ENCODE measurements around the gene CLIC6.

Gene CLIC6

GRCh38 chr21:34679051-34679450 lies 10.3 kb downstream of the CLIC6 start:
- no peak overlapping the region for H4K8ac ChIP-seq (ENCODE audit: low read depth, low read length)
- H3K9ac ChIP-seq (ENCODE audit: low read length), result no peak overlapping the region
- H3K36me3 ChIP-seq (ENCODE audit: control insufficient read depth in 1 of 2, insufficient read depth in 2 of 2, low read length in 2 of 2), result peaks cover 0 to 2% of the 10 kb centered on the region in 2 experiments
- no peaks in the 10 kb centered on the region for H3K4me1 ChIP-seq (ENCODE audit: control insufficient read depth in 1 of 2, insufficient read depth in 2 of 2, low read length in 2 of 2)
- H3K79me1 ChIP-seq (ENCODE audit: low read length), result no peaks in the 10 kb centered on the region
- no CpG with 5 or more reads among the region's 5 CpGs for WGBS (ENCODE audit: extremely low coverage, insufficient coverage, insufficient read length)
- H3K18ac ChIP-seq (ENCODE audit: low read length), result no peak overlapping the region
- no peak overlapping the region for H3K4me3 ChIP-seq (ENCODE audit: low read depth, low read length)
- no peak overlapping the region for H3K4ac ChIP-seq (ENCODE audit: low read depth, low read length)
- H3K14ac ChIP-seq (ENCODE audit: low read length), result no peak overlapping the region
- no peaks in the 10 kb centered on the region for H3K79me2 ChIP-seq (ENCODE audit: control insufficient read depth, insufficient read depth, low read length, poor library complexity)
- H3K27me3 ChIP-seq (ENCODE audit: insufficient read depth, low read length), result no peaks in the 10 kb centered on the region
- H2AFZ ChIP-seq (ENCODE audit: insufficient read depth, low read length, poor library complexity), result no peak overlapping the region
- H2BK120ac ChIP-seq (ENCODE audit: insufficient read depth, low read length, poor library complexity), result no peak overlapping the region
- H3K4me2 ChIP-seq (ENCODE audit: low read length), result no peak overlapping the region
- no peak for DNase-seq
- H4K91ac ChIP-seq (ENCODE audit: low read depth, low read length), result no peak overlapping the region
- no peak overlapping the region for H2AK5ac ChIP-seq (ENCODE audit: low read length)
- peaks cover 6% of the 10 kb centered on the region for H3K9me3 ChIP-seq (ENCODE audit: insufficient read depth, low read depth, low read length)
- H4K12ac ChIP-seq (ENCODE audit: low read depth, low read length), result no peak overlapping the region
- H3K23ac ChIP-seq (ENCODE audit: low read length), result no peak overlapping the region
- H2BK12ac ChIP-seq (ENCODE audit: low read length), result no peak overlapping the region
- H2BK5ac ChIP-seq (ENCODE audit: low read depth, low read length, poor library complexity), result no peak overlapping the region
- H3K27ac ChIP-seq (ENCODE audit: low read depth, low read length), result no peak overlapping the region

- H2BK120ac ChIP-seq (ENCODE audit: insufficient read depth, low read length, poor library complexity), result no peak overlapping the region
- no peak overlapping the region for H3K4me2 ChIP-seq (ENCODE audit: low read length)
- no peaks in the 10 kb centered on the region for H3K4me1 ChIP-seq (ENCODE audit: control insufficient read depth in 1 of 2, insufficient read depth in 2 of 2, low read length in 2 of 2)
- DNase-seq, result no peak
- H3K27me3 ChIP-seq (ENCODE audit: insufficient read depth, low read length), result no peaks in the 10 kb centered on the region
- H2AFZ ChIP-seq (ENCODE audit: insufficient read depth, low read length, poor library complexity), result no peak overlapping the region
- no CpG with 5 or more reads among the region's 2 CpGs for WGBS (ENCODE audit: extremely low coverage, insufficient coverage, insufficient read length)
- H3K18ac ChIP-seq (ENCODE audit: low read length), result no peak overlapping the region
- H3K4ac ChIP-seq (ENCODE audit: low read depth, low read length), result no peak overlapping the region
- no peak overlapping the region for H2AK5ac ChIP-seq (ENCODE audit: low read length)
- no peak overlapping the region for H2BK12ac ChIP-seq (ENCODE audit: low read length)
- no peak overlapping the region for H4K12ac ChIP-seq (ENCODE audit: low read depth, low read length)
- no peaks in the 10 kb centered on the region for H3K79me1 ChIP-seq (ENCODE audit: low read length)
- no peak overlapping the region for H4K8ac ChIP-seq (ENCODE audit: low read depth, low read length)
- peaks cover 4% of the 10 kb centered on the region for H3K9me3 ChIP-seq (ENCODE audit: insufficient read depth, low read depth, low read length)
- H3K23ac ChIP-seq (ENCODE audit: low read length), result no peak overlapping the region
- H3K79me2 ChIP-seq (ENCODE audit: control insufficient read depth, insufficient read depth, low read length, poor library complexity), result no peaks in the 10 kb centered on the region
- no peak overlapping the region for H4K91ac ChIP-seq (ENCODE audit: low read depth, low read length)
- no peak overlapping the region for H2BK5ac ChIP-seq (ENCODE audit: low read depth, low read length, poor library complexity)
- no peak overlapping the region for H3K9ac ChIP-seq (ENCODE audit: low read length)
- H3K4me3 ChIP-seq (ENCODE audit: low read depth, low read length), result no peak overlapping the region
- H3K14ac ChIP-seq (ENCODE audit: low read length), result no peak overlapping the region
- peaks cover 0 to 2% of the 10 kb centered on the region in 2 experiments for H3K36me3 ChIP-seq (ENCODE audit: control insufficient read depth in 1 of 2, insufficient read depth in 2 of 2, low read length in 2 of 2)
- H3K27ac ChIP-seq (ENCODE audit: low read depth, low read length), result no peak overlapping the region
Observed at GRCh38 chr21:34684174-34684876, 15.5 kb downstream of the CLIC6 start.

DNA sequence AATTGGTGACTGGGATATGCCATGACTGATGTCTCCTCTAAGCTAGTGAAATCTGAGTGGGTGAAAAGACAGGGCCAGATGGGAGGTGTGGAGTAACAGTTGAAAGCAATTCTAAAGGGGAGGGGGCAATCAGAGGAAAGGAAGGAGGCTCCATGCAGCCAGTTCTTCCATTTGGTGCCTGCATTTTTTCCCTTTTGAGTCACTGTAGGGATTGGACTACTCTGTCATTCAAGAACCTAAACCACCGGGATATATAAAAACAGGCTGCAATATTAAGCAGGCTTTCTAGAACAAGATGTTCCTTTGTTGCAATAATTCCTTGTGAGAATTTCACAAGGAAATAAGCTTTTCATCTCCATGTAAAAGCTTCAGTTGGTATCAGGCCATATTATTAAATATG lies 18.3 kb downstream of the CLIC6 start:
- Histone ChIP-seq H2AK5ac (ENCODE audit: low read length) (no peak overlapping the region), H2AFZ (ENCODE audit: insufficient read depth, low read length, poor library complexity) (no peak overlapping the region), H3K23ac (ENCODE audit: low read length) (no peak overlapping the region), H3K4me3 (ENCODE audit: low read depth, low read length) (no peak overlapping the region), H3K27ac (ENCODE audit: low read depth, low read length) (no peak overlapping the region), H2BK12ac (ENCODE audit: low read length) (no peak overlapping the region), H4K12ac (ENCODE audit: low read depth, low read length) (no peak overlapping the region), H3K79me2 (ENCODE audit: control insufficient read depth, insufficient read depth, low read length, poor library complexity) (no peaks in the 10 kb centered on the region), H2BK120ac (ENCODE audit: insufficient read depth, low read length, poor library complexity) (no peak overlapping the region), H3K9ac (ENCODE audit: low read length) (no peak overlapping the region), H3K9me3 (ENCODE audit: insufficient read depth, low read depth, low read length) (no peaks in the 10 kb centered on the region), H3K4me2 (ENCODE audit: low read length) (no peak overlapping the region), H2BK5ac (ENCODE audit: low read depth, low read length, poor library complexity) (no peak overlapping the region), H3K27me3 (ENCODE audit: insufficient read depth, low read length) (no peaks in the 10 kb centered on the region), H3K14ac (ENCODE audit: low read length) (no peak overlapping the region), H3K79me1 (ENCODE audit: low read length) (no peaks in the 10 kb centered on the region), H3K36me3 (ENCODE audit: control insufficient read depth in 1 of 2, insufficient read depth in 2 of 2, low read length in 2 of 2) (no peaks in the 10 kb centered on the region), H4K91ac (ENCODE audit: low read depth, low read length) (no peak overlapping the region), H3K4ac (ENCODE audit: low read depth, low read length) (no peak overlapping the region), H3K18ac (ENCODE audit: low read length) (no peak overlapping the region), H4K8ac (ENCODE audit: low read depth, low read length) (no peak overlapping the region), H3K4me1 (ENCODE audit: control insufficient read depth in 1 of 2, insufficient read depth in 2 of 2, low read length in 2 of 2) (peaks cover 6 to 7% of the 10 kb centered on the region in 2 experiments)
- DNase-seq, result no peak
- WGBS (ENCODE audit: extremely low coverage, insufficient coverage, insufficient read length), result no CpG with 5 or more reads among the region's 1 CpG

DNA sequence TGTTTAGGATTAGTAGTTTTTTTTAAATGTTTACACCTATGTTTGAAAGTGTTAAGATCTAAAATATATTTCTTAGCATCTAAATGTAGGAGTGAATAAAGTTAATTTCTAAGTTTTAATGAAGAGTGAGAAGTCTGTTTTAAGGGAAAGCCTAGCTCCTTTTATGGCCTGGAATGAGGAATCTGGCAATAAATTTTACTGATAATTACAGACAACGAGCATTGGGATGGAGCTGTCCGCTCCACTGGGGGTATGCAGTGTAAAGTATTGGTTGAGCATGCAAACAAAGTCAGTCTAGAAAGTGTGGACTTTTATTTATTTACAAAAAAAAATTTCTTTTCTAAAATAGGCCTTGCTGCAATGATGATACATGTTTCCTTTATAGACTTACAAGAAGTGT lies 19.0 kb downstream of the CLIC6 start:
- Histone ChIP-seq H3K27me3 (ENCODE audit: insufficient read depth, low read length) (no peaks in the 10 kb centered on the region), H3K36me3 (ENCODE audit: control insufficient read depth in 1 of 2, insufficient read depth in 2 of 2, low read length in 2 of 2) (no peaks in the 10 kb centered on the region), H2AK5ac (ENCODE audit: low read length) (no peak overlapping the region), H3K14ac (ENCODE audit: low read length) (no peak overlapping the region), H2BK5ac (ENCODE audit: low read depth, low read length, poor library complexity) (no peak overlapping the region), H3K9ac (ENCODE audit: low read length) (no peak overlapping the region), H3K4ac (ENCODE audit: low read depth, low read length) (no peak overlapping the region), H3K27ac (ENCODE audit: low read depth, low read length) (no peak overlapping the region), H4K8ac (ENCODE audit: low read depth, low read length) (no peak overlapping the region), H2AFZ (ENCODE audit: insufficient read depth, low read length, poor library complexity) (no peak overlapping the region), H2BK12ac (ENCODE audit: low read length) (no peak overlapping the region), H3K9me3 (ENCODE audit: insufficient read depth, low read depth, low read length) (no peaks in the 10 kb centered on the region), H3K79me2 (ENCODE audit: control insufficient read depth, insufficient read depth, low read length, poor library complexity) (no peaks in the 10 kb centered on the region), H3K18ac (ENCODE audit: low read length) (no peak overlapping the region), H3K79me1 (ENCODE audit: low read length) (no peaks in the 10 kb centered on the region), H4K91ac (ENCODE audit: low read depth, low read length) (no peak overlapping the region), H3K4me2 (ENCODE audit: low read length) (no peak overlapping the region), H3K23ac (ENCODE audit: low read length) (no peak overlapping the region), H3K4me1 (ENCODE audit: control insufficient read depth in 1 of 2, insufficient read depth in 2 of 2, low read length in 2 of 2) (peaks cover 6 to 7% of the 10 kb centered on the region in 2 experiments), H3K4me3 (ENCODE audit: low read depth, low read length) (no peak overlapping the region), H2BK120ac (ENCODE audit: insufficient read depth, low read length, poor library complexity) (no peak overlapping the region), H4K12ac (ENCODE audit: low read depth, low read length) (no peak overlapping the region)
- WGBS (ENCODE audit: extremely low coverage, insufficient coverage, insufficient read length), result no CpG with 5 or more reads among the region's 2 CpGs
- no peak for DNase-seq

Measured in trophoblast cell (in vitro differentiated cells and primary cell).